Fibroblast of pulmonary artery (primary cell): Measurements from ENCODE around the gene HIVEP3.

Source experiments
- DNase-seq: peaks from one replicate; pipeline ENCODE4 v3.0.0-alpha.2; 2010; ENCODE audit warnings: low read depth
- H3K4me3 ChIP-seq: replicated peaks from 2 replicates; pipeline ENCODE4 v1.5.1; 2011; ENCODE audit warnings: low read depth, mild to moderate bottlenecking, control low read depth, low read length, moderate library complexity
- CTCF ChIP-seq: IDR thresholded peaks from 2 replicates; pipeline ENCODE4 v1.5.1; 2011; ENCODE audit warnings: mild to moderate bottlenecking, control low read depth, low read length, inconsistent platforms; ENCODE audit errors: missing control alignments

Gene HIVEP3

GRCh38 chr1:41735139-41735538, 183.6 kb downstream of the HIVEP3 start:
- no peak overlapping the region for H3K4me3 ChIP-seq
- no peak for TF ChIP-seq CTCF

GRCh38 chr1:41734201-41734970, 184.3 kb downstream of the HIVEP3 start:
- H3K4me3 ChIP-seq: no peak overlapping the region
- no peak for TF ChIP-seq CTCF
- no peak for DNase-seq

More at GRCh38 chr1:41735139-41735538, 183.6 kb downstream of the HIVEP3 start:
- no peak for DNase-seq

GRCh38 chr1:41733725-41734124, 185.0 kb downstream of the HIVEP3 start:
- no peak for DNase-seq
- H3K4me3 ChIP-seq: no peak overlapping the region
- TF ChIP-seq CTCF: no peak

- H3K4me3 ChIP-seq: no peak overlapping the region
- DNase-seq: no peak
- no peak for TF ChIP-seq CTCF
These were observed 185.7 kb downstream of the HIVEP3 start for GRCh38 chr1:41733021-41733420.

GRCh38 chr1:41731516-41732030, 187.1 kb downstream of the HIVEP3 start:
- DNase-seq: no peak
- no peak overlapping the region for H3K4me3 ChIP-seq
- TF ChIP-seq CTCF: no peak

- no peak for DNase-seq
- no peak for TF ChIP-seq CTCF
These were observed 187.9 kb downstream of the HIVEP3 start for GRCh38 chr1:41730806-41731205.

More at GRCh38 chr1:41730806-41731205, 187.9 kb downstream of the HIVEP3 start:
- H3K4me3 ChIP-seq: no peak overlapping the region
